Stomach smooth muscle (tissue), 2 donors: ENCODE measurements around the gene LEKR1.
"Not testable (repeated sequence)": the region's sequence is repeated elsewhere in the genome, so short reads cannot be mapped to it uniquely, and the experiment has no call there.

Experiments used
- H3K27ac ChIP-seq: one replicate; pipeline ENCODE4 v1.7.0; 2013; ENCODE audit warnings: mild to moderate bottlenecking, low read length, inconsistent platforms
- H3K27me3 ChIP-seq, 2 donors: one replicate each; pipeline ENCODE4 v1.7.0; 2013; ENCODE audit warnings: low read length in 2 of 2; ENCODE audit not compliant: insufficient read depth in 2 of 2, control insufficient read depth in 1 of 2
- H3K36me3 ChIP-seq, 2 donors: one replicate each; pipeline ENCODE4 v1.7.0; 2013; ENCODE audit warnings: low read length in 2 of 2; ENCODE audit not compliant: control insufficient read depth in 2 of 2, insufficient read depth in 2 of 2
- H3K4me1 ChIP-seq: one replicate; pipeline ENCODE4 v1.7.0; 2013; ENCODE audit warnings: low read length; ENCODE audit not compliant: control insufficient read depth, insufficient read depth
- H3K4me3 ChIP-seq, 2 donors: one replicate each; pipeline ENCODE4 v1.7.0; 2013; ENCODE audit warnings: low read length in 2 of 2
- H3K9ac ChIP-seq, 2 donors: one replicate each; pipeline ENCODE4 v1.7.0; 2013; ENCODE audit warnings: low read length in 2 of 2, mild to moderate bottlenecking in 1 of 2
- H3K9me3 ChIP-seq, 2 donors: one replicate each; pipeline ENCODE4 v1.7.0; 2013; ENCODE audit warnings: low read length in 2 of 2; ENCODE audit not compliant: control insufficient read depth in 2 of 2
- donor health status: healthy.
- donor health status: Pancreatic carcinoma.

LEKR1 gene

DNA sequence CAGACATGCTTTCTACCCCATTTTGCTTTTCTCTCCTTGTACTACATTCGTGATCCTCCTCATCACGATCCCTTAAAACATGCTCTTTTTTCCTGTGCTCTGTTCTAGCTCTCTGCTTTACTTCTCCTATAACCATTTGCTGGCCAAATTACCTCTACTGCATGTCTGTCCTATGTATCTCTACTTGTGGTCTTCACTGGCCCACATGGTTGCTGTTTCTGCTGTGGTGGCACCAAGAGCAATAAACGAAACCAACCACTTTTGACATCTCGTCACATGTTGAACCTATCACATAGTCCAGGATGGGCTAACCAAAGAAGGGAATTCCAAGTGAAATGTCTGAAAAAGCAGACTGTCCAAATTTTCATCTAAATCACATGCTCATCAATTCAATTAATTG is 115.2 kb downstream of the LEKR1 start:
- Histone ChIP-seq H3K9me3 (no peaks in the 10 kb centered on the region), H3K4me3 (no peak overlapping the region), H3K36me3 (no peaks in the 10 kb centered on the region), H3K27me3 (no peaks in the 10 kb centered on the region), H3K9ac (no peak overlapping the region), H3K27ac (no peak overlapping the region), H3K4me1 (no peaks in the 10 kb centered on the region)

GRCh38 chr3:156948402-156949210 is 122.5 kb downstream of the LEKR1 start:
- no peaks in the 10 kb centered on the region for H3K36me3 ChIP-seq
- H3K9ac ChIP-seq, result no peak overlapping the region
- H3K27me3 ChIP-seq, result no peaks in the 10 kb centered on the region
- H3K4me1 ChIP-seq, result no peaks in the 10 kb centered on the region
- H3K4me3 ChIP-seq, result no peak overlapping the region
- no peaks in the 10 kb centered on the region for H3K9me3 ChIP-seq
- H3K27ac ChIP-seq, result no peak overlapping the region

- Histone ChIP-seq H3K27me3 (no peaks in the 10 kb centered on the region), H3K36me3 (no peaks in the 10 kb centered on the region), H3K4me1 (no peaks in the 10 kb centered on the region), H3K4me3 (no peak overlapping the region), H3K27ac (no peak overlapping the region), H3K9me3 (no peaks in the 10 kb centered on the region), H3K9ac (no peak overlapping the region)
Measured at GRCh38 chr3:156952011-156952410, 125.9 kb downstream of the LEKR1 start.

GRCh38 chr3:156957715-156958114 is 131.6 kb downstream of the LEKR1 start:
- no peak overlapping the region for H3K9ac ChIP-seq
- H3K27me3 ChIP-seq, result no peaks in the 10 kb centered on the region

GRCh38 chr3:156963096-156963495 is 136.9 kb downstream of the LEKR1 start:
- H3K9me3 ChIP-seq, result no peaks in the 10 kb centered on the region
- no peaks in the 10 kb centered on the region for H3K4me1 ChIP-seq
- H3K36me3 ChIP-seq, result no peaks in the 10 kb centered on the region
- H3K4me3 ChIP-seq, result no peak overlapping the region
- H3K9ac ChIP-seq, result no peak overlapping the region
- H3K27me3 ChIP-seq, result no peaks in the 10 kb centered on the region
- no peak overlapping the region for H3K27ac ChIP-seq

More at GRCh38 chr3:156957715-156958114, 131.6 kb downstream of the LEKR1 start:
- Histone ChIP-seq H3K27ac (no peak overlapping the region), H3K4me3 (no peak overlapping the region), H3K4me1 (no peaks in the 10 kb centered on the region), H3K9me3 (no peaks in the 10 kb centered on the region), H3K36me3 (no peaks in the 10 kb centered on the region)

- no peaks in the 10 kb centered on the region for H3K4me1 ChIP-seq
- H3K27ac ChIP-seq, result no peak overlapping the region
- H3K9ac ChIP-seq, result no peak overlapping the region
- no peaks in the 10 kb centered on the region for H3K27me3 ChIP-seq
- no peak overlapping the region for H3K4me3 ChIP-seq
- no peaks in the 10 kb centered on the region for H3K36me3 ChIP-seq
- H3K9me3 ChIP-seq, result no peaks in the 10 kb centered on the region
Measured at GRCh38 chr3:156964577-156964976, 138.4 kb downstream of the LEKR1 start.

GRCh38 chr3:156966349-156966748 is 140.2 kb downstream of the LEKR1 start:
- H3K27me3 ChIP-seq, H3K36me3 ChIP-seq, H3K4me1 ChIP-seq, H3K4me3 ChIP-seq, H3K9me3 ChIP-seq, H3K27ac ChIP-seq, H3K9ac ChIP-seq: not testable (repeated sequence)

- H3K27me3 ChIP-seq, result no peaks in the 10 kb centered on the region
- H3K9me3 ChIP-seq, result no peaks in the 10 kb centered on the region
- no peak overlapping the region for H3K27ac ChIP-seq
- no peak overlapping the region for H3K4me3 ChIP-seq
- no peaks in the 10 kb centered on the region for H3K36me3 ChIP-seq
- no peaks in the 10 kb centered on the region for H3K4me1 ChIP-seq
- no peak overlapping the region for H3K9ac ChIP-seq
Measured at GRCh38 chr3:156973954-156974353, 147.8 kb downstream of the LEKR1 start.

GRCh38 chr3:156974931-156975330 is 148.8 kb downstream of the LEKR1 start:
- no peaks in the 10 kb centered on the region for H3K36me3 ChIP-seq

GRCh38 chr3:156975721-156976120 is 149.6 kb downstream of the LEKR1 start:
- no peaks in the 10 kb centered on the region for H3K9me3 ChIP-seq
- H3K27ac ChIP-seq, result no peak overlapping the region
- no peaks in the 10 kb centered on the region for H3K4me1 ChIP-seq
- no peaks in the 10 kb centered on the region for H3K36me3 ChIP-seq
- no peaks in the 10 kb centered on the region for H3K27me3 ChIP-seq
- H3K9ac ChIP-seq, result no peak overlapping the region
- no peak overlapping the region for H3K4me3 ChIP-seq

More at GRCh38 chr3:156974931-156975330, 148.8 kb downstream of the LEKR1 start:
- H3K27me3 ChIP-seq, result no peaks in the 10 kb centered on the region
- H3K4me1 ChIP-seq, result no peaks in the 10 kb centered on the region
- H3K9ac ChIP-seq, result no peak overlapping the region
- H3K9me3 ChIP-seq, result no peaks in the 10 kb centered on the region
- H3K4me3 ChIP-seq, result no peak overlapping the region
- H3K27ac ChIP-seq, result no peak overlapping the region

DNA sequence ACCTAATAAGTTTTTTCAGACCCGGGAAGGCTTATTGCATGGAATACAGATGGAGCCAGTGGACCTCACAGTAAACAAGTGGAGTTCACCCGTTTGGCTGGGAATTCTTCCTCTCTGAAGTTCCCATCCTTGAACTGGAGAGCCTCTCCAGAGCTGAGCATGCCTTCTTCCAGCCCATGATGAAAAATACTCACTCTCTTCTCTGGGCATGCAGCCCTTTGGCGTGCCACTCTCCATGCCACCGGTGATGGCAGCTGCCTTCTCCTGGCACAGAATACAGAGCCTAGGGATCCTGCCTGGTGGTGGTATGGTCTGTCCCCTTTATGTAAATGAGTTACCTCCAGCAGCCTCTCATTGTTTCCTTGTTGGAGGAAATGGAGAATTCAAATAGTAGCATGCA is 150.8 kb downstream of the LEKR1 start:
- no peak overlapping the region for H3K4me3 ChIP-seq
- H3K9me3 ChIP-seq, result no peaks in the 10 kb centered on the region
- no peak overlapping the region for H3K27ac ChIP-seq
- no peaks in the 10 kb centered on the region for H3K27me3 ChIP-seq
- no peaks in the 10 kb centered on the region for H3K4me1 ChIP-seq
- H3K9ac ChIP-seq, result no peak overlapping the region
- H3K36me3 ChIP-seq, result no peaks in the 10 kb centered on the region
